ENCODE results near the gene DHX15.

Gene DHX15

GRCh38 chr4:24584211-24584850 is at the start of gene DHX15:
Gene DHX15, minus strand, starts transcription at chr4:24584554. Its CDS starts 161 bp downstream, at chr4:24584393.
- DNase-seq (ENCODE audit: low spot score) = peak; percentile 94

- DNase-seq (ENCODE audit: low spot score) = no peak
These were observed 47.7 kb upstream of the DHX15 start for GRCh38 chr4:24632011-24632410.

- DNase-seq (ENCODE audit: low spot score) = no peak
These were observed 46.6 kb upstream of the DHX15 start for GRCh38 chr4:24630937-24631336.

GRCh38 chr4:24625091-24625490 is 40.7 kb upstream of the DHX15 start:
- DNase-seq (ENCODE audit: low spot score) = no peak

GRCh38 chr4:24624381-24624780 is 40.0 kb upstream of the DHX15 start:
- DNase-seq (ENCODE audit: low spot score) = no peak

- no peak for DNase-seq (ENCODE audit: low spot score)
These were observed 37.9 kb upstream of the DHX15 start for GRCh38 chr4:24622146-24622834.

GRCh38 chr4:24615977-24616376 is 31.6 kb upstream of the DHX15 start:
- no peak for DNase-seq (ENCODE audit: low spot score)

- no peak for DNase-seq (ENCODE audit: low spot score)
These were observed 30.5 kb upstream of the DHX15 start for GRCh38 chr4:24614881-24615280.

- no peak for DNase-seq (ENCODE audit: low spot score)
These were observed 29.1 kb upstream of the DHX15 start for GRCh38 chr4:24613502-24613901.

GRCh38 chr4:24611575-24611974 is 27.2 kb upstream of the DHX15 start:
- DNase-seq (ENCODE audit: low spot score) = no peak

GRCh38 chr4:24607334-24607733 is 23.0 kb upstream of the DHX15 start:
- no peak for DNase-seq (ENCODE audit: low spot score)

- DNase-seq (ENCODE audit: low spot score) = no peak
These were observed 20.9 kb upstream of the DHX15 start for GRCh38 chr4:24605216-24605615.

- no peak for DNase-seq (ENCODE audit: low spot score)
These were observed 20.3 kb upstream of the DHX15 start for GRCh38 chr4:24604558-24605214.

- no peak for DNase-seq (ENCODE audit: low spot score)
These were observed 19.0 kb upstream of the DHX15 start for GRCh38 chr4:24603343-24603742.

GRCh38 chr4:24601121-24601520 is 16.8 kb upstream of the DHX15 start:
- no peak for DNase-seq (ENCODE audit: low spot score)

GRCh38 chr4:24599275-24599674 is 14.9 kb upstream of the DHX15 start:
- DNase-seq (ENCODE audit: low spot score) = no peak

GRCh38 chr4:24598025-24598424 is 13.7 kb upstream of the DHX15 start:
- DNase-seq (ENCODE audit: low spot score) = no peak

GRCh38 chr4:24595659-24596058 is 11.3 kb upstream of the DHX15 start:
- DNase-seq (ENCODE audit: low spot score) = no peak

GRCh38 chr4:24594887-24595286 is 10.5 kb upstream of the DHX15 start:
- no peak for DNase-seq (ENCODE audit: low spot score)

GRCh38 chr4:24589448-24589847 is 5.1 kb upstream of the DHX15 start:
- DNase-seq (ENCODE audit: low spot score) = no peak

- no peak for DNase-seq (ENCODE audit: low spot score)
These were observed 4.0 kb upstream of the DHX15 start for GRCh38 chr4:24588216-24588954.

- peak; percentile 85 for DNase-seq (ENCODE audit: low spot score)
These were observed 723 bp downstream of the DHX15 start for GRCh38 chr4:24583451-24584210.

Data from left forelimb (tissue), 1 donor.